Kidney (tissue), 14 donors: ENCODE measurements around the gene FOXP2. TPM values are rescaled to one million over a fixed set of nuclear protein-coding genes. Genes with fewer than 3 reads are reported as not detected.
A peak's percentile ranks its signal among the peaks of the same experiment; 100 is the strongest.

Source experiments
- DNase-seq, 5 donors: peaks; one replicate each; pipeline ENCODE4 v3.0.0-alpha.2; 2013 to 2020
- FAIRE-seq: peaks from 2 replicates; lab custom pipeline; 2012; peaks lifted over from hg19 to GRCh38; lab: Jason Lieb, UNC
- H3K27ac ChIP-seq, 2 donors: one replicate each; pipeline ENCODE4 v1.7.0; 2013; ENCODE audit warnings: low read depth in 2 of 2, low read length in 2 of 2, inconsistent platforms in 1 of 2
- H3K27me3 ChIP-seq: one replicate; pipeline ENCODE4 v1.7.1; 2013; ENCODE audit warnings: low read length, inconsistent platforms; ENCODE audit not compliant: control insufficient read depth, insufficient read depth
- H3K36me3 ChIP-seq, 3 donors: one replicate each; pipeline versions ENCODE4 v1.7.0 to v1.7.1; 2013; ENCODE audit warnings: low read length in 3 of 3, control low read depth in 1 of 3, inconsistent platforms in 1 of 3; ENCODE audit not compliant: insufficient read depth in 3 of 3, control insufficient read depth in 2 of 3
- H3K4me1 ChIP-seq, 3 donors: one replicate each; pipeline versions ENCODE4 v1.7.0 to v1.7.1; 2013; ENCODE audit warnings: low read length in 3 of 3, inconsistent platforms in 1 of 3, low read depth in 1 of 3; ENCODE audit not compliant: control insufficient read depth in 2 of 3, insufficient read depth in 2 of 3
- H3K4me3 ChIP-seq, 3 donors: one replicate each; pipeline versions ENCODE4 v1.7.0 to v1.8.1; 2013; ENCODE audit warnings: low read length in 3 of 3, control low read depth in 1 of 3, inconsistent platforms in 1 of 3
- H3K9ac ChIP-seq, 3 donors: one replicate each; pipeline versions ENCODE4 v1.7.0 to v1.7.1; 2013; ENCODE audit warnings: low read length in 3 of 3, control low read depth in 1 of 3, inconsistent platforms in 1 of 3
- H3K9me3 ChIP-seq, 3 donors: one replicate each; pipeline versions ENCODE4 v1.7.0 to v1.7.1; 2013; ENCODE audit warnings: low read length in 3 of 3, control low read depth in 1 of 3, inconsistent platforms in 1 of 3; ENCODE audit not compliant: control insufficient read depth in 2 of 3, insufficient read depth in 1 of 3
- intact Hi-C: fragments of 100-400 bp; cut with DNase I; formaldehyde crosslinking; loops from one replicate; pipeline ENCODE4 v1.11.1; 2022
- polyA plus RNA-seq: library from polyadenylated mRNA; stranded (reverse); fragments of 350-450 nt; fragmentation: Illumina TruSeq; extraction: RNeasy Lipid Tissue Mini Kit (QIAGEN cat#74804); gene quantifications from one replicate; pipeline ENCODE4 v1.2.3, GENCODE V29; 2014; ENCODE audit warnings: low read depth, low replicate concordance; ENCODE audit not compliant: insufficient read depth
- total RNA-seq: library from RNA; stranded (reverse); fragmentation: NEBNext Ultra II Directional; extraction: Animal tissue kit (Norgen Biotek cat#: 25700); gene quantifications from one replicate; pipeline ENCODE4 v1.2.1, GENCODE V29; 2021
- TF ChIP-seq, protein P1 (sequence below): IDR thresholded peaks from 3 replicates; pipeline ENCODE4 v1.5.1; 2012; ENCODE audit warnings: mild to moderate bottlenecking, moderate library complexity, borderline replicate concordance; ENCODE audit not compliant: insufficient read depth; ENCODE audit errors: extremely low read depth
- donor health status: control.
- donor health status: control.
- donor health status: control.
- donor health status: control.
- donor health status: control.
- donor health status: DM: yes; HTN: yes; CAD: no.
- donor health status: Normal renal cell carcinoma (clear cell type).

The FOXP2 gene
- total and polyA plus RNA-seq, 2 donors from 2014 or later = 0.69 to 8.0 TPM

GRCh38 chr7:114426382-114426781 is 11.8 kb downstream of the FOXP2 start:
- H3K9me3 ChIP-seq = no peaks in the 10 kb centered on the region
- DNase-seq (no peak), FAIRE-seq (no peak)
- H3K27ac ChIP-seq = no peak overlapping the region
- H3K36me3 ChIP-seq = no peaks in the 10 kb centered on the region
- TF ChIP-seq, protein P1, sequence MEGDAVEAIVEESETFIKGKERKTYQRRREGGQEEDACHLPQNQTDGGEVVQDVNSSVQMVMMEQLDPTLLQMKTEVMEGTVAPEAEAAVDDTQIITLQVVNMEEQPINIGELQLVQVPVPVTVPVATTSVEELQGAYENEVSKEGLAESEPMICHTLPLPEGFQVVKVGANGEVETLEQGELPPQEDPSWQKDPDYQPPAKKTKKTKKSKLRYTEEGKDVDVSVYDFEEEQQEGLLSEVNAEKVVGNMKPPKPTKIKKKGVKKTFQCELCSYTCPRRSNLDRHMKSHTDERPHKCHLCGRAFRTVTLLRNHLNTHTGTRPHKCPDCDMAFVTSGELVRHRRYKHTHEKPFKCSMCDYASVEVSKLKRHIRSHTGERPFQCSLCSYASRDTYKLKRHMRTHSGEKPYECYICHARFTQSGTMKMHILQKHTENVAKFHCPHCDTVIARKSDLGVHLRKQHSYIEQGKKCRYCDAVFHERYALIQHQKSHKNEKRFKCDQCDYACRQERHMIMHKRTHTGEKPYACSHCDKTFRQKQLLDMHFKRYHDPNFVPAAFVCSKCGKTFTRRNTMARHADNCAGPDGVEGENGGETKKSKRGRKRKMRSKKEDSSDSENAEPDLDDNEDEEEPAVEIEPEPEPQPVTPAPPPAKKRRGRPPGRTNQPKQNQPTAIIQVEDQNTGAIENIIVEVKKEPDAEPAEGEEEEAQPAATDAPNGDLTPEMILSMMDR = no peak
- no peak overlapping the region for H3K4me3 ChIP-seq
- no peak overlapping the region for H3K9ac ChIP-seq
- no peaks in the 10 kb centered on the region for H3K4me1 ChIP-seq
- intact Hi-C loops = no loop called here
- no peaks in the 10 kb centered on the region for H3K27me3 ChIP-seq

GRCh38 chr7:114426824-114427223 is 12.2 kb downstream of the FOXP2 start:
- Histone ChIP-seq H3K36me3 (no peaks in the 10 kb centered on the region), H3K9me3 (no peaks in the 10 kb centered on the region), H3K4me1 (no peaks in the 10 kb centered on the region), H3K9ac (no peak overlapping the region), H3K27me3 (no peaks in the 10 kb centered on the region), H3K27ac (no peak overlapping the region), H3K4me3 (no peak overlapping the region)
- FAIRE-seq = no peak
- peak in 1 of 5 donors; percentile 49 for DNase-seq
- TF ChIP-seq, protein P1 = no peak
- intact Hi-C loops = no loop called here

GRCh38 chr7:114428211-114428610 is 13.6 kb downstream of the FOXP2 start:
- H3K27me3 ChIP-seq = no peaks in the 10 kb centered on the region
- intact Hi-C loops = no loop called here
- H3K36me3 ChIP-seq = no peaks in the 10 kb centered on the region
- DNase-seq (no peak), FAIRE-seq (no peak)
- no peak overlapping the region for H3K9ac ChIP-seq
- no peak overlapping the region for H3K27ac ChIP-seq
- no peaks in the 10 kb centered on the region for H3K4me1 ChIP-seq
- H3K9me3 ChIP-seq = no peaks in the 10 kb centered on the region
- H3K4me3 ChIP-seq = no peak overlapping the region
- TF ChIP-seq, protein P1 = no peak

- Histone ChIP-seq H3K4me1 (no peaks in the 10 kb centered on the region), H3K9me3 (no peaks in the 10 kb centered on the region), H3K9ac (no peak overlapping the region), H3K36me3 (no peaks in the 10 kb centered on the region), H3K27me3 (no peaks in the 10 kb centered on the region), H3K4me3 (no peak overlapping the region), H3K27ac (no peak overlapping the region)
- FAIRE-seq (no peak), DNase-seq (no peak)
- intact Hi-C loops = no loop called here
- TF ChIP-seq, protein P1 = no peak
Measured at GRCh38 chr7:114431189-114431588, 16.6 kb downstream of the FOXP2 start.
